Amniotic stem cell (primary cell): ENCODE results near the gene GFY.
A peak's percentile ranks its signal among the peaks of the same experiment; 100 is the strongest.
"Not testable (repeated sequence)": the region's sequence is repeated elsewhere in the genome, so short reads cannot be mapped to it uniquely, and the experiment has no call there.

Experiments used
- DNase-seq: peaks from one replicate; lab custom pipeline; 2025; lab: John Stamatoyannopoulos, UW

GFY gene

DNA sequence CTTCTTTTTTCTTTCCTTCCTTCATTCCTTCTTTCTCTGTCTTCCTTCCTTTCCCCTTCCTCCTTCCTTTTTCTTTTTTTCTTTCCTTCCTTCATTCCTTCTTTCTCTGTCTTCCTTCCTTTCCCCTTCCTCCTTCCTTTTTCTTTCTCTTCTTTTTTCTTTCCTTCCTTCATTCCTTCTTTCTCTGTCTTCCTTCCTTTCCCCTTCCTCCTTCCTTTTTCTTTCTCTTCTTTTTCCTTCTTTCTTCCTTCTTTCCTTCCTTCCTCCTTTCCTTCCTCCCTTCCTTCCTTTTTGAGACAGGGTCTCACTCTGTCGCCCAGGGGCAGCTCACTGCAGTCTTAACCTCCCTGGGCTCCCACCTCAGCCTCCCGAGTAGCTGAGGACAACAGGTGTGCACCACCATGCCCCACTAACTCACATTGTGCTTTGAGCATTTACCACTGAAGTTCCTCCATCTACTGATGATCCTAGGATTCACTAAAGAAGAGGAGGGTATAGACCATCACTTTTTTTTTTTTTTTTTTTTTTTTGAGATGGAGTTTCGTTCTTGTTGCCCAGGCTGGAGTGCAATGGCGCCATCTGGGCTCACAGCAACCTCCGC is 19.0 kb downstream of the GFY start:
- DNase-seq = not testable (repeated sequence)

DNA sequence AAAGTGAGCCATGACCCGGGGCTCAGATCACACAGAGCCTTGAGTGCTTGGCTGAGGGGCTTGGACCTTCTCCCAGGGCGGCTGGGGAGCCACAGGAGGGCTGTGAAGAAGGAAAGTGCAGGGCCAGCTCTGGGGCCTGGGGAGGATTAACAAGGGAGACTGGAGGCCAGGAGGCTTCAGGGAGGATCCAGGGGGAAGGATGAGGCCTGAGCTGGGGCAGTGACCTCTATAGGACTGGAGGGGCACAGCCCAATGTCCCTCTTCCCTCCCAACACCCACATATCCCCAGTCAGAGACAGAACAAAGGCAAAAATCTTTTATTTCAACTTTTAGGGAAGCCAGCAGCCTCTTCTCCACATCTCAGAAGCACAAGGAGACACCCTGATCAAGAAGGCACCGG is 20.8 kb downstream of the GFY start:
- DNase-seq = no peak

DNA sequence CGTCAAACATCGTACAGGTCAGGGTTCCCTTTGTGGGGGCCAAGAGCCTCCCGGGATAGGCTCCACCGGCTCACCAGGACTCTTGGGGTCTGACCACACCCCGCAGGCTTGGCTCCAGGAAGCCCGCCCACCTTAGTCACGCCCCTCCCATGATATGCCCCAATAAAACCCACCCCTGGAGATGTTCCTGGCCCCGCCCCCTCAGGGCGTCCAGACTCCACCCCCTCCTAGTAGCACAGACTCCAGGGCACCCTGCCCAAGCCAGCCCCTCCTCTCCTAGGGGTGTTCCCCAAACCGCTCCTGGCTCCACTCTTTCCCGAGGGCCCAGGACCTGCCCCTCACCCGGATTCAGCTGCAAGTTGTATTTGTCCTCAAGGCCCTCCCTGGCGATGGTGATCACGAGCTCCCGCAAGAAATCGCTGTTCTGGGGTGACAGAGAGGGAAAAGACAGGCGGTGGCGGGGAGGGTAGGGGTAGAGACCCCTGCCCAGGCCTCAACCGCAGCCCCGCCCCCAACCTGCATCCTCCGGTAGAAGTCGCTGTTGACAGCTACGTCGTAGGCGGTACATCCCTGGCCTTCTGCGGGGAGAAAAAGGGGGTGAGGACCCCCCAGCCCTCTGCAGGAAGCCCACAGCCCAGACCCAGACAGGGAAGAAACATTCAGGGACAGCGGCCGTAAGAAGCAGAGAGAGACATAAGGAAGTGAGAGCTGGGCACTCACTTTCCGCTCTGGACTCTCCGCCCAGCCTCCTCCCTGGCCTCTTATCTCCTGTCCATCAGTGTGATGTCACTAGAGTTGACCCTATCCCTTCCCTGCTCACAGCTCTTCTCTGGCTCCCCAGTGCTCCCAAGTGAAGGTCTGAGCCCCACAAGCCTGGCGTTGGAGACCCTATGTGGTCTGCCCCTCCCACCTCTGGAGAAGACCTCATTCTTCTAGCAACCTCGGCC is 22.6 kb downstream of the GFY start:
- no peak for DNase-seq

DNA sequence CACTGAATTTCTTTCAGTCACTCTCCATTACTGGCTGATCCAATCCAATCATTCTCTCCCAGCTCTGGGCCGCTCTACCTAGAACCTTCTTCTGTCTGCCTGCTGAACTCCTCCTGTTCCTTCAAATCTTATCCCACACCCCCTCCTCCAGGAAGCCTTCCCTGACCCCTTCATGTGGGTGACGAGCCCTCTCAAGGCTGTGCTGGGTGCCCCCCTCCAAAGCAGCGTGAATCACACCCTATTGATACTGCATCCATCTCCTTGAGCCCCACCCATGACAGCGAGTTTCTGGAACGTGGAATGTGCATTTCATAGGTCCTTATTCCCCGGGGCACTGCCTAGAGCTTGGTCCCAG is 23.2 kb downstream of the GFY start:
- DNase-seq = no peak

DNA sequence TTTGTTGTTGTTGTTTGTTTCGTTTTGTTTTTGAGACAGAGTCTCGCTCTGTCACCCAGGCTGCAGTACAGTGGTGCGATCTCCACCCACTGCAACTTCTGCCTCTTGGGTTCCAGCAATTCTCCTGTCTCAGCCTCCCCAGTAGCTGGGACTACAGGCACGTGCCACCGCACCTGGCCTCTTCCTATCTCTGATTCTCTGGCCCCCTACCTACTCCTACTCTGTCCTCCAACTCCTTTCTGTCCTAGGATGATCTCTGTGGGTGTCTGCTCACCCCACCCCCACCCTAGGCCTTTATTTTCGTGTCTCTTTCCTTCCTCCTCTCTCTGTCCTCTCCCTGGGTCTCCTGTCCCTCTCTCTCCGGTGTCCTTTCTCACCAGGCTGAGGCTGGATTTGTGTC is 25.2 kb downstream of the GFY start:
- DNase-seq = no peak

DNA sequence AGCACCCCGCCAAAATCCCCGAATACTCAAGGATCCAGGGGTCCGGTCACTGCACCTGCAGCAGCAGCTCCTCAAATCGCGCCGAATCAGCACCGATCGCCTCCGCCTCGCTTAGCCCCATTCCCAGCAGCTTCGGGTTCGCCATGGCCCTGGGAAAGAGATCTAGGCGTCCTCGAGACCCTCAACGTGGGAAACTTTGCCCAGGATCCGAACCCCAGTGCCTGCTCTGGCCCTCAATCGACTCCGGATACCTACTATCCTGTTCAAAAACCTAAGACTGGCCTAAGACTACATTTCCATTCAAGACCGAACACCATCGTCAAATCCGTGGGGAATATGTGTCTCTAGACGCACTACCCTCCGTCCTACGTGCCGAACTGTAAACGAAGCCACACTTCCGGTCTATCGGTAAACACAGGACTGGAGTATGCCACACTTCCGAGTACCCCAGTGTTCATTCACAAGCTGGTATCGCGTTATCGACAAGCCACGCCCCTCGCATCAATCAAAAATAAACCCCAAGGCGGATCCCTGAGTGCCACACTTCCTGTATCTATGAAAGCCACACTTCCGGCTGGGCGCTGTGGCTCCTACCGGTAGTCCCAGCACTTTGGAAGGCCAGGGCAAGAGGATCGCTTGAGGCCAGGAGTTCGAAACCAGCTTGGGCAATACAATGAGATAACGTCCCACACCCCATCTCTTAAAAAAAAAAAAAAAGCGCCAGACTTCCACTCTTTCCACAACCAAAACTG is 26.4 kb downstream of the GFY start, which contains the start of gene PIH1D1:
PIH1D1 (minus strand) TSS at position 385 of the 752 bp plus-strand sequence; CDS start at position 145, 240 bp downstream.
- DNase-seq = peak; percentile 99

DNA sequence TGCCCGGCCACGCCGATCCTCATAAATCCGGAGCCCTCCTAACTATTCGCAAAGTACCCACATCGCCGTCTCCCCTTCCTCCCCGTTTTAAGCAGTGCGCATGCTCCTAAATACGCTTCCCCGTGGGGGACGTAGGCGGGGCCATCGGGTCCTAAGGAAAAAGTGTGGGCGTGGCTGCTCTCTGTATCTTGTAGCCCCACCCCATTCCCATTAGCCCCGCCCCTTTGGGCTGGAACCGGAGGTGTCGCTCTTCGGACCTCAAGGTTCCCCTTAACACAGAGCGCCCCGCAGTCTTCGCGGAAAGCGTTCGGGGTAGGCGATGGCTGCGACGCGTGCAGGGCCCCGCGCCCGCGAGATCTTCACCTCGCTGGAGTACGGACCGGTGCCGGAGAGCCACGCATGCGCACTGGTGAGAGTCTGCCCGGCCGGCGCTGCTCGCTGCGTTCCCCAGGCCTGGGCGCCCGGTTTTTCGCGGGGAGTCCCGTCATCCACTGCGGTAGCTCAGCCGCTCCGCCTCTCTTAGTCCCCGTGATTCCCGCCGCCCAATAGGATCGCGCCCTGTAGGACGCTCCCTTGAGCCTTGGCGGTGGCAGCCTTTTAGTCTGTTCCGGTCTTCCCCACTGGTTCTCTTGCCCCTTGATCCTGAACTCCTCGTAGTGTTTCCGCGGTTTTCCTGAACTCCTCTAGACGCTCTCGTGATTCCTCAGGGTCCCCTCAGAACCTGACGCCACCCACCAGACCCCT is 28.0 kb downstream of the GFY start, which contains the start of gene ALDH16A1:
ALDH16A1 (plus strand) TSS at position 213 of the 744 bp plus-strand sequence; CDS start at position 320, 107 bp downstream.
- peak; percentile 96 for DNase-seq

DNA sequence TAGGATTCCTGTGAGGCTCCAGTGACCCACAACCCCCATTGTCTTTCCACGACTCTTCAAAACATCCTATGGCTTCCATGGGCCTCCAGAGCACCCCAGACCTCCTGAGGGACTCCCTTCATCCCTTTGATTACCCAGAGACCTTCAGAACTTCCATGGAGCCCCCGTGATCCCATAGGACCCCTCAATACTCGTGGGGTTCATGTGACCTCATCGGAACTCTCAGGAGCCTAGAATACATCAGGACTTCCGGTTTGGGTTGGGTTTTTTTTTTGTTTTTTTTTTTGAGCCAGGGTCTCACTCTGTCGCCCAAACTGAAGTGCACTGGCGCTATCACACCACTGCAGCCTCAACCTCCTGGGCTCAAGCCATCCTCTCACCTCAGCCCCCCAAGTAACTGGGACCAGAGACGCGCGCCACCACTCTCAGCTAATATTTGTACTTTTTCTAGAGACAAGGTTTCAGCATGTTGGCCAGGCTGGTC is 28.6 kb downstream of the GFY start:
- no peak for DNase-seq

DNA sequence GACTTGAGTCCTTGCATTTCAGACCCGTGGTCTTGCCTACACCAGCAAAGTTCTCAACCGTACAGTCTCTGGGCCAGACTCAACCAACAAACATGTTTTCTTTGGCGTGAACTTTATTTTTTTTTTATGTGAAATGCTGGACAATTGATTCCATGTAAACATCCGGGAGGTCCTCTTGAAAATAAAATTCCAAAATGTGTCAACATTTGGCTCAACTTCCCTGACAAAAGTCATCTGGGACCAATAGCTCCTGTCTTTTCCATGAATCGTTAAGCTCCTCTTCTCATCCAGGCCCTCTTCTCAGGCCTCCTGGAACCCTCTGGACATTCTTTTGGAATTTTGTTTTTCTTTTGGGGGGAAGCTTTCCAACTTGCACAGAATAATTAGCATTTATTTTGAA is 30.6 kb downstream of the GFY start:
- DNase-seq = no peak

DNA sequence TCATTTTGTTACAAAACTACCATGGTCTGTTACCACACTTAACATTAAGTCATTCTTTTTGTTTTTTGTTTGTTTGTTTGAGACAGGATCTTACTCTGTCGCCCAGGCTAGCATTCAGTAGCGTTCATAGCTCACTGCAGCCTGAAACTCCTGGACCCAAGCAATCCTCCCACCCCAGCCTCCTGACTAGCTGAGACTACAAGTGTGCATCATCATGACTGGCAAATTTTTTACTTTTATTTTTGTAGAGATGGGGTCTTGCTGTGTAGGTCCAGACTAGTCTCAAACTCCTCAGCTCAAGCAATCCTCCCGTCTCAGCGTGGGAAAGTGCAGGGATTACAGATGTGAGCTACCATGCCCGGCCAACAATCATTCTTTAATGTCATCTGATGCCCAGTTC is 31.1 kb downstream of the GFY start:
- DNase-seq = no peak

DNA sequence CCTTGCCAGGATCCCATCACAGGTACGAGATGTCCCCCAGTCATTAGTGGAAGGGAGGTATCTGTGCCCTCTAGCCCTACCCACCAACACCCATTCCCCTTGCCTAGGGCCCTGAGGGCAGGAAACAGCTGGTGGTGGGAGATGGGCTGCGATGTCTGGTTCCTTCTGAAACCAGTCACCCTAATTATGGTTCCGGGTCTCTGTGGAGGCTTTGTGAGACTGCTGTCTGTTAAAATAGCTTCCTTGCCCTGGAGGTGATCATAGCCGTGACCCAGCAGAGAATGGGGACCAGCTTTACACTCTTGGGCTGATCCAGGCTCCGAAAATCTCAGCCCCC is 33.3 kb downstream of the GFY start:
- DNase-seq = no peak

DNA sequence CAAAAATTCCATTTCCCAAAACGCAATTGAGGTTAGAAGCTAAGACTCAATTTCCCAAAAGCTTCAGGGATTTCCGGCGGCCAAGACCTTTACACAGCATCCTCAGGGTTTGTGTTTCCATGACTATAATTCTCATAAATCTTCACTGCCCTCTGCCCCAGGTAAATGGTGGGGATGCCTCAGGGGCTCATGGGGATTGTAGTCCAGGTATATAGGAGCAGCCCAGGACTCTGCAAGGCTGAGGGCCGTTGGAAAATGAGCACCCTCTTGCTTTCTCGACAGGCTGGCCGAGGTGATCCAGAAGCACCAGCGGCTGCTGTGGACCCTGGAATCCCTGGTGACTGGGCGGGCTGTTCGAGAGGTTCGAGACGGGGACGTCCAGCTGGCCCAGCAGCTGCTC is 34.2 kb downstream of the GFY start:
- DNase-seq = no peak

DNA sequence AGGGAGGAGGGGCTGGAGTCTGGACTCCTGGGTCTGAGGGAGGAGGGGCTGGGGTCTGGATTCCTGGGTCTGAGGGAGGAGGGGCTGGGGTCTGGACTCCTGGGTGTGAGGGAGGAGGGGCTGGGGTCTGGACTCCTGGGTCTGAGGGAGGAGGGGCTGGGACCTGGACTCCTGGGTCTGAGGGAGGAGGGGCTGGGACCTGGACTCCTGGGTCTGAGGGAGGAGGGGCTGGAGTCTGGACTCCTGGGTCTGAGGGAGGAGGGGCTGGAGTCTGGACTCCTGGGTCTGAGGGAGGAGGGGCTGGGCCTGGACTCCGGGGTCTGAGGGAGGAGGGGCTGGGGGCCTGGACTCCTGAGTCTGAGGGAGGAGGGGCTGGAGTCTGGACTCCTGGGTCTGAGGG is 35.9 kb downstream of the GFY start:
- not testable (repeated sequence) for DNase-seq

DNA sequence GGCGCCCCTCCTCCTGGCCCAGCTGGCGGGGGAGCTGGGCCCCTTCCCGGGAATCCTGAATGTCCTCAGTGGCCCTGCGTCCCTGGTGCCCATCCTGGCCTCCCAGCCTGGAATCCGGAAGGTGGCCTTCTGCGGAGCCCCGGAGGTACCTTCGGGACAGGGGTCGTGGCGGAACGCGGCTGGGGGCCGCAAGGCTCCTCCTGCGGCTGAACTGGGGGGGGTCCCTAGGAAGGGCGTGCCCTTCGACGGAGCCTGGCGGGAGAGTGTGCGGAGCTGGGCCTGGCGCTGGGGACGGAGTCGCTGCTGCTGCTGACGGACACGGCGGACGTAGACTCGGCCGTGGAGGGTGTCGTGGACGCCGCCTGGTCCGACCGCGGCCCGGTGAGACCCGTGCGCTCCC is 36.5 kb downstream of the GFY start:
- DNase-seq = no peak

DNA sequence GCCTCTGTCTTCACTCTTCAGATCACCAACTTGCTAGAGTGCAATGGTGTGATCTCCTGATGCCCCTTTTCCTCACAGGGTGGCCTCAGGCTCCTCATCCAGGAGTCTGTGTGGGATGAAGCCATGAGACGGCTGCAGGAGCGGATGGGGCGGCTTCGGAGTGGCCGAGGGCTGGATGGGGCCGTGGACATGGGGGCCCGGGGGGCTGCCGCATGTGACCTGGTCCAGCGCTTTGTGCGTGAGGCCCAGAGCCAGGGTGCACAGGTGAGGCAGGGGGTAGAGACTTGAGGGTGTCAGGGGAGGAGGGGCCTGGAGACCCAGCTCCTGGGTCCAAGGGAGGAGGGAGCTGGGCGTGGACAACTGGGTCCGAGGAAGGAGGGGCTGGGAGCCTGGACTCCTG is 37.3 kb downstream of the GFY start:
- DNase-seq = no peak

DNA sequence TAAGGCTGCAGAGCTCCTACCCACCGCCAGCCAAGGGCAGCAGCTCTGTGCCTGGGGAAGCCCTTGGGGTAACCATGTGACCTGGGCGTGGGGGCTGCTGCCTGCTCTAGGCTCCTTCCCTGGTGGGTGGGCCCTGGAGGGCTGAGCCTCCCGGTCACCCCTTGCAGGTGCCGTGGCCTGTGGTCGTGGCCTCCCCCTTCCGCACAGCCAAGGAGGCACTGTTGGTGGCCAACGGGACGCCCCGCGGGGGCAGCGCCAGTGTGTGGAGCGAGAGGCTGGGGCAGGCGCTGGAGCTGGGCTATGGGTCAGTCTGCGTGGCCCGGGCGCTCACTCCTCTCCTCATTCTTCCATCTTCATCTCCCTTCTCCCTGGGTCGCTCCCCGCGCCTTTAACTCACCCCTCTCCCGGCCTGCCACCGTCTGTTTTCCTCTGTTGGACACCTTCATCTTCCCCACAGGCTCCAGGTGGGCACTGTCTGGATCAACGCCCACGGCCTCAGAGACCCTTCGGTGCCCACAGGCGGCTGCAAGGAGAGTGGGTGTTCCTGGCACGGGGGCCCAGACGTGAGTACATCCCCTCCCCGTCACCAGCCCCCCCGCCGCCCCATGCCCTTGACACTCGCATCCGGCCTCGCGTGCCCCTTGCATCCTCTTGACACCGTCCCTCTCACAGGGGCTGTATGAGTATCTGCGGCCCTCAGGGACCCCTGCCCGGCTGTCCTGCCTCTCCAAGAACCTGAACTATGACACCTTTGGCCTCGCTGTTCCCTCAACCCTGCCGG is 39.0 kb downstream of the GFY start:
- DNase-seq = no peak

DNA sequence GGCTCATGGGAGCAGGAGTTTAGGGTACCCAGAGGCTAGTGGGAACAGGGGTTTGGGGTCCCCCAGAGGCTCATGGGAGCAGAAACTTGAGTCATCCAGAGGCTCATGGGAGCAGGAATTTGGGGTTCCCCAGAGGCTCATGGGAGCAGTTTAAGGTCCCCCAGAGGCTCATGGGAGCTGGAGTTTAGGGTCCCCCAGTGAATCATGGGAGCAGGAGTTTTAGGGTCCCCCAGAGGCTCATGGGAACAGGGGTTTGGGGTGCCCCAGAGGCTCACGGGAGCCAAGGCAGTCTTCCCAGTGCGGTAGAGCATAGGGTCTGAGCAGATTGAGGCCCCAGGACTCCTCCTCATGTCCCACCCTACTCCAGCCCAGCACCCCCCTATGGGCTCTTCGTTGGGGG is 40.2 kb downstream of the GFY start:
- no peak for DNase-seq

DNA sequence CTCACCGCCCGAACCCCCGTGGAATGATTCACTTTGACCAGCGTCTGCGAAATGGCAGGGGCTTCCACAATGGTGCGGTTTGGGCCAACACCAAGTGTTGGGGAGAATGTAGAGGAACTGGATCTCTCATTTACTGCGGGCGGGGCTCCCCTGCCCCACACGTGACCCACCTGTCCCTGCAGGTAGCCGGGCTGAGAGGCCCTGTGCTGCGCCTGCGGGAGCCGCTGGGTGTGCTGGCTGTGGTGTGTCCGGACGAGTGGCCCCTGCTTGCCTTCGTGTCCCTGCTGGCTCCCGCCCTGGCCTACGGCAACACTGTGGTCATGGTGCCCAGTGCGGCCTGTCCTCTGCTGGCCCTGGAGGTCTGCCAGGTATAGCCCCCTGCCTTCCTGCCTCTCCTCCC is 43.0 kb downstream of the GFY start:
- no peak for DNase-seq

DNA sequence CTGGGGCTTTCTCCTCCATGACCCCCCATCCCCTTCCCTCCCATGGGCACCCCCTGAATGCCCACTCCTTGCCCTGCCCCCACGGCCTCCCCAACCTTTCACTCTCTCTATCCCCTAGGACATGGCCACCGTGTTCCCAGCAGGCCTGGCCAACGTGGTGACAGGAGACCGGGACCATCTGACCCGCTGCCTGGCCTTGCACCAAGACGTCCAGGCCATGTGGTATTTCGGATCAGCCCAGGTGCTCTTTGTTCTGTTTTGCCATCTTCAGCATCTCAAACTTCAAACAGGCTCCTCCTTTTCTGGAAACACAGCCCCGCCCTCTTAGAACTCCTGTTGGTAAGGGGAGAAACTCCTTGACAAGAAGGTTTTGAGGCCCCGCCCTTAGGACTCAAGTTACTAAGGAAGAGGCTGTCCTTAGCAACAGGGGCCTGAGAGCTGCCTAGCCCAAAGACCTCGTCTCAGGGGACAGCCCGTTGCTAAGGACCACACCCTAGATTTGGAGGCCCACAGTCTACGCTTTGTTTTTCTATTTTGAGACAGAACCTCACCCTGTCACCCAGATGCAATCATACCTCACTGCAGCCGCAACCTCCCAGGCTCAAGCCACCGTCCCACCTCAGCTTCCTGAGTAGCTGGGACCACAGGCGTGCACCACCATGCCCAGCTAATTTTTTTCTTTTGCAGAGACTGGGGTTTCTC is 43.7 kb downstream of the GFY start:
- DNase-seq = no peak

DNA sequence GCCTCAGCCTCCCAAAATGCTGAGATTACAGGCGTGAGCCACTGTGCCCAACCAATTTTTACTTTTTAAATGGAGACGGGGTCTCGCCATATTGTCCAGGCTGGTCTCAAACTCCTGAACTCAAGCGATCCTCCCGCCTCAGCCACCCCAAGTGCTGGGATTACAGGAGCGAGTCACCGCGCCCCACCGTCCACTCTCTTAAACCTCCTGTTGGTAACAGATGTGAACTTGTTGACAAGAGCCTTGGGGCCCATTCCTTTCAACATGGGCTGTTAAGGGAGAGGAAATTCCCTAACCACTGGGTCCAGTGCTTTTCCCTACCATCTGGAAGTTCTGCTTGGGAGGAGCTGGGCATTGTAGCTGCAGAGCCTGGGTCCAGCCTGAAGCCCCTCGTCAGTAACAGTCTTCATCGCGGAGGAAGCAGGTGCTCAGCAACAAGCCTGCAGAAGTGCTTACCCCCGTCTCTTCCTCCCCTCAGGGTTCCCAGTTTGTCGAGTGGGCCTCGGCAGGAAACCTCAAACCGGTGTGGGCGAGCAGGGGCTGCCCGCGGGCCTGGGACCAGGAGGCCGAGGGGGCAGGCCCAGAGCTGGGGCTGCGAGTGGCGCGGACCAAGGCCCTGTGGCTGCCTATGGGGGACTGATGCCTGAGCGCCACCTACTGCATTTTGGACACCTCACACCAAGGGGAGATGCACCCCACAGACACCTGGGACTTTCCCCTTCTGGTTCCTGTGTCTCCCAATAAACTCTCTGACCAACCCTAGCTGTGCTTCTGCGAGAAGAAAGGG is 44.8 kb downstream of the GFY start:
- DNase-seq = no peak
